A673 (cell line): ENCODE measurements around the gene POM121C. TPM values are rescaled to one million over a fixed set of nuclear protein-coding genes. Genes with fewer than 3 reads are reported as not detected.
"Not testable (repeated sequence)": the region's sequence is repeated elsewhere in the genome, so short reads cannot be mapped to it uniquely, and the experiment has no call there.

Experiments
- BruUV-seq: library from RNA; stranded (reverse); fragments of 400-500 nt; replicated peaks from 2 replicates; lab custom pipeline; 2021; lab: Mats Ljungman, UMichigan
- CTCF ChIA-PET: fragments of 300-600 bp; sonication (Branson Sonifier 250); formaldehyde crosslinking; loops from one replicate; lab custom pipeline; 2022; ENCODE audit warnings: antibody characterized with exemption; lab: Charles Lee
- POLR2A ChIA-PET: fragments of 300-600 bp; sonication (Branson Sonifier 250); formaldehyde crosslinking; loops from one replicate; lab custom pipeline; 2022; ENCODE audit warnings: antibody characterized with exemption; ENCODE audit not compliant: low non-redundant PET; lab: Charles Lee
- DNase-seq: peaks from one replicate; pipeline ENCODE4 v3.0.0-alpha.2; 2015; ENCODE audit warnings: low spot score
- H3K27ac ChIP-seq: fragments of 200-600 bp; sonication (generic); 2 replicates; pipeline ENCODE4 v1.5.1; 2016; ENCODE audit warnings: mixed run types, low read depth, mild to moderate bottlenecking, mixed read lengths, antibody characterized with exemption, low read length; ENCODE audit not compliant: poor library complexity, severe bottlenecking
- H3K27me3 ChIP-seq: fragments of 200-600 bp; sonication (generic); replicated peaks from 2 replicates; pipeline ENCODE4 v1.6.1; 2017; ENCODE audit warnings: mixed run types, low read depth, mild to moderate bottlenecking, mixed read lengths, antibody characterized with exemption, low read length; ENCODE audit not compliant: insufficient read depth, poor library complexity
- H3K36me3 ChIP-seq: fragments of 200-600 bp; sonication (generic); 2 replicates; pipeline ENCODE4 v1.6.1; 2016; ENCODE audit warnings: mixed run types, mild to moderate bottlenecking, mixed read lengths, antibody characterized with exemption, low read length; ENCODE audit not compliant: insufficient read depth, poor library complexity, severe bottlenecking
- H3K4me1 ChIP-seq: fragments of 200-600 bp; sonication (generic); 2 replicates; pipeline ENCODE4 v1.6.1; 2017; ENCODE audit warnings: mixed run types, mild to moderate bottlenecking, mixed read lengths, antibody characterized with exemption, low read length; ENCODE audit not compliant: insufficient read depth, poor library complexity, severe bottlenecking
- H3K4me3 ChIP-seq: fragments of 200-600 bp; sonication (generic); 2 replicates; pipeline ENCODE4 v1.5.1; 2016; ENCODE audit warnings: low read depth, mixed run types, mild to moderate bottlenecking, mixed read lengths, low read length; ENCODE audit not compliant: poor library complexity, severe bottlenecking
- H3K9me3 ChIP-seq: fragments of 200-600 bp; sonication (generic); 2 replicates; pipeline ENCODE4 v1.6.1; 2016; ENCODE audit warnings: mixed run types, low read depth, mild to moderate bottlenecking, mixed read lengths, antibody characterized with exemption, low read length; ENCODE audit not compliant: poor library complexity, severe bottlenecking
- intact Hi-C: fragments of 100-400 bp; cut with micrococcal nuclease; formaldehyde crosslinking; loops from one replicate; pipeline ENCODE4 v1.10.0; 2022; ENCODE audit not compliant: unreplicated experiment
- total RNA-seq: library from RNA; stranded (reverse); gene quantifications from 2 replicates; pipeline ENCODE4 v1.2.3, GENCODE V29; 2021

The POM121C gene
- total RNA-seq, 1 experiment from 2014 or later, result 62.1 TPM

DNA sequence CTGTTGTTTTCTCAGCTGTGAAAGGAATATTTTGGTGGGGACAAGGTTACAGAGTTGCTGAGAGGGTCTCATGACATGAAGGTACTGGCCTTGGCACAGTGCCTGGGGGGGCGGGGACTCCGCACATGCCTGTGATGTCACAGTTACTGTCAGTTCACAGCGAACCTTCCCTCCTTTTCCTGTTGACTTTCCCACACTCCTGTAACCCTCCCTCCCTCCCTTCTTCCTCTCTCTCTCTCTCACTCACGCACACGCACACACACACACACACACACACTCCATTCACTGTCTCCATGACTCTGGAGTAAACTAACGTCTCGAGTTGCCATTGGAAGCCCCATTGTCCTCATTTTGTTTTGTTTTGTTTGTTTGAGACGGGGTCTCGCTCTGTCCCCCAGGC, 118.8 kb downstream of the POM121C start:
- BruUV-seq, intact Hi-C loops: not testable (repeated sequence)

More for the DNA sequence above, 118.8 kb downstream of the POM121C start:
- POLR2A ChIA-PET, H3K4me3 ChIP-seq, H3K27ac ChIP-seq, H3K36me3 ChIP-seq, H3K27me3 ChIP-seq, CTCF ChIA-PET, H3K9me3 ChIP-seq, H3K4me1 ChIP-seq, DNase-seq: not testable (repeated sequence)

Other genes with a start within 250 kb of the POM121C start
- gene TRIM73, start 90.7 kb downstream of the POM121C start, total RNA-seq, result 0.39 and 0.55 TPM in 2 replicates
- not detected in 2 replicates for gene SPDYE5, start 6.0 kb upstream of the POM121C start, total RNA-seq